GM19193 (cell line): ENCODE measurements around the gene SMARCC2.

Source experiments
- POLR2A ChIP-seq: IDR thresholded peaks from 4 replicates; pipeline ENCODE4 v1.6.1; 2011; ENCODE audit not compliant: insufficient read depth, insufficient read length; ENCODE audit errors: extremely low read depth

Gene SMARCC2

GRCh38 chr12:56159482-56160192 lies 29.6 kb downstream of the SMARCC2 start:
- peak; percentile 5 for TF ChIP-seq POLR2A

GRCh38 chr12:56158926-56159461 lies 30.3 kb downstream of the SMARCC2 start:
- peak; percentile 26 for TF ChIP-seq POLR2A

GRCh38 chr12:56158029-56158925 lies 31.0 kb downstream of the SMARCC2 start, which contains the start of gene MYL6:
MYL6 (plus strand) TSS chr12:56158359; CDS start chr12:56158402, 43 bp downstream.
- TF ChIP-seq POLR2A: peak; percentile 99

- TF ChIP-seq POLR2A: peak; percentile 44
These were observed 31.9 kb downstream of the SMARCC2 start for GRCh38 chr12:56157201-56158028.

GRCh38 chr12:56155256-56155845 lies 33.9 kb downstream of the SMARCC2 start:
- no peak for TF ChIP-seq POLR2A

GRCh38 chr12:56154818-56155217 lies 34.5 kb downstream of the SMARCC2 start:
- TF ChIP-seq POLR2A: no peak

GRCh38 chr12:56154246-56154771 lies 35.0 kb downstream of the SMARCC2 start:
- TF ChIP-seq POLR2A: no peak

GRCh38 chr12:56153678-56154065 lies 35.6 kb downstream of the SMARCC2 start:
- TF ChIP-seq POLR2A: no peak

- no peak for TF ChIP-seq POLR2A
These were observed 36.3 kb downstream of the SMARCC2 start for GRCh38 chr12:56152756-56153677.

GRCh38 chr12:56152132-56152755 lies 37.0 kb downstream of the SMARCC2 start, which contains the start of gene MYL6B:
MYL6B (plus strand) TSS chr12:56152587; CDS start chr12:56153919, 1,332 bp downstream.
- TF ChIP-seq POLR2A: peak; percentile 87

- no peak for TF ChIP-seq POLR2A
These were observed 37.6 kb downstream of the SMARCC2 start for GRCh38 chr12:56151672-56152131.

- TF ChIP-seq POLR2A: no peak
These were observed 38.7 kb downstream of the SMARCC2 start for GRCh38 chr12:56150563-56150962.
